Measurements from ENCODE around the gene TDRD10.

DNA sequence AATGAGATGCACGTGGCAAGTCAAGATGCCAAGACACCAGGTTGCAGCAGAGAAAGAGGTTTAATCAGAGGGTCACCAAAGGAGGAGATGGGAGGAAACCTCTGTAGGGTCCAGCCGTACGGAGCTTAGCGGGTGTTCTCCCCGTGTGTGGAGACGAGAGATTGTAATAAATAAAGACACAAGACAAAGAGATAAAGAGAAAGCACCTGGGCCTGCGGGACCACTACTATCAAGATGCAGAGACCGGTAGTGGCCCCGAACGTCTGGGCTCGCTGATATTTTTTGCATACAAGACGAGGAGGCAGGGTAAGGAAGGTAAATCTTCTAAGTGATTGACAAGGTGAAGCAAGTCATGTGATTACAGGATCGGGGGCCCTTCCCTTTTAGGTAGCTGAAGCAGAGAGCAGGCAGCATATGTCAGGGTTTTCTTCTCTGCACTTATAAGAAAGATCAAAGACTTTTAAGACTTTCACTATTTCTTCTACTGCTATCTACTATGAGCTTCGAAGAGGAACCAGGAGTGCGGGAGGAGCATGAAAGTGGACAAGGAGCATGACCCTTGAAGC is 41.2 kb upstream of the TDRD10 start:
- TF ChIP-seq CTCF (IDR thresholded peaks at IDR 0.05), result no peak
- TF ChIP-seq EZH2 (IDR thresholded peaks at IDR 0.05; ENCODE audit: borderline replicate concordance, insufficient read depth, low read depth, low read length, poor library complexity, severe bottlenecking), result no peak

Data from B cell (primary cell).